Caco-2 (cell line): ENCODE measurements around the gene TENM3. TPM values are rescaled to one million over a fixed set of nuclear protein-coding genes. Genes with fewer than 3 reads are reported as not detected.

ENCODE experiments used
- BruUV-seq: library from RNA; stranded (reverse); fragments of 400-500 nt; replicated peaks from 2 replicates; lab custom pipeline; 2021; lab: Mats Ljungman, UMichigan
- CTCF ChIA-PET: fragments of 300-600 bp; sonication (Branson Sonifier 250); formaldehyde crosslinking; loops from one replicate; lab custom pipeline; 2022; ENCODE audit warnings: antibody characterized with exemption; lab: Charles Lee
- POLR2A ChIA-PET: fragments of 300-600 bp; sonication (Branson Sonifier 250); formaldehyde crosslinking; loops from one replicate; lab custom pipeline; 2022; ENCODE audit warnings: antibody characterized with exemption; lab: Charles Lee
- DNase-seq, 2 experiments: peaks; one replicate each; pipeline versions ENCODE4 v3.0.0 to v3.0.0-alpha.2; 2020 to 2022
- H3K27me3 ChIP-seq: replicated peaks from 2 replicates; pipeline ENCODE4 v1.6.0; 2011; ENCODE audit warnings: low read length; ENCODE audit not compliant: control insufficient read depth, insufficient read depth
- H3K36me3 ChIP-seq: 2 replicates; pipeline ENCODE4 v1.5.1; 2011; ENCODE audit warnings: low read length; ENCODE audit not compliant: control insufficient read depth, insufficient read depth
- H3K4me1 ChIP-seq: fragments of 250-450 bp; sonication (Bioruptor Pico); 2 replicates; pipeline ENCODE4 v1.5.1; 2020; ENCODE audit warnings: mild to moderate bottlenecking
- H3K4me3 ChIP-seq: 2 replicates; pipeline ENCODE4 v1.5.1; 2011; ENCODE audit warnings: low read depth, mild to moderate bottlenecking, control low read depth, low read length
- H3K9me3 ChIP-seq: fragments of 250-450 bp; sonication (Bioruptor Pico); 2 replicates; pipeline ENCODE4 v1.5.1; 2020; ENCODE audit warnings: mild to moderate bottlenecking, moderate library complexity
- H3K27ac Mint-ChIP-seq: one replicate; pipeline ENCODE4 v1.8.0; 2022; ENCODE audit warnings: mixed read lengths; ENCODE audit not compliant: unreplicated experiment
- H3K27me3 Mint-ChIP-seq: one replicate; pipeline ENCODE4 v1.8.0; 2022; ENCODE audit warnings: mixed read lengths; ENCODE audit not compliant: insufficient read depth, unreplicated experiment
- H3K36me3 Mint-ChIP-seq: one replicate; pipeline ENCODE4 v1.8.0; 2022; ENCODE audit warnings: mild to moderate bottlenecking, mixed read lengths; ENCODE audit not compliant: insufficient read depth, unreplicated experiment
- H3K4me1 Mint-ChIP-seq: one replicate; pipeline ENCODE4 v1.8.0; 2022; ENCODE audit warnings: low read depth, mixed read lengths; ENCODE audit not compliant: unreplicated experiment
- H3K4me3 Mint-ChIP-seq: one replicate; pipeline ENCODE4 v1.8.0; 2022; ENCODE audit warnings: mild to moderate bottlenecking, moderate library complexity, mixed read lengths; ENCODE audit not compliant: unreplicated experiment
- H3K9me3 Mint-ChIP-seq: one replicate; pipeline ENCODE4 v1.8.0; 2022; ENCODE audit warnings: mixed read lengths; ENCODE audit not compliant: unreplicated experiment
- CTCF ChIP-seq, 2 experiments: fragments of 200-600 bp in 1 of 2; IDR thresholded peaks; 1 replicate in 1 of 2; 2 replicates in 1 of 2; pipeline versions ENCODE4 v1.5.1 to v1.8.0; 2011 to 2022; ENCODE audit warnings: antibody characterized with exemption in 1 of 2, control low read depth in 1 of 2, inconsistent platforms in 1 of 2, low read depth in 1 of 2, low read length in 1 of 2, mild to moderate bottlenecking in 1 of 2, moderate library complexity in 1 of 2; ENCODE audit not compliant: insufficient read depth in 1 of 2, severe bottlenecking in 1 of 2, unreplicated experiment in 1 of 2
- intact Hi-C: fragments of 100-400 bp; cut with micrococcal nuclease; formaldehyde crosslinking; loops from one replicate; pipeline ENCODE4 v1.10.0; 2022; ENCODE audit not compliant: unreplicated experiment
- total RNA-seq: library from RNA; stranded (reverse); gene quantifications from 2 replicates; pipeline ENCODE4 v1.2.3, GENCODE V29; 2022

The TENM3 gene
- total RNA-seq, 1 experiment from 2014 or later = 94.7 TPM

- no peak overlapping the region for H3K4me3 Mint-ChIP-seq
- peaks cover 15% of the 10 kb centered on the region for H3K36me3 Mint-ChIP-seq
- H3K4me3 ChIP-seq = no peak overlapping the region
- H3K9me3 ChIP-seq = no peaks in the 10 kb centered on the region
- H3K27ac Mint-ChIP-seq = no peak overlapping the region
- no peaks in the 10 kb centered on the region for H3K4me1 Mint-ChIP-seq
- no peaks in the 10 kb centered on the region for H3K27me3 Mint-ChIP-seq
- CTCF ChIA-PET = no interaction called here
- no peak for DNase-seq
- H3K4me1 ChIP-seq = no peaks in the 10 kb centered on the region
- no peaks in the 10 kb centered on the region for H3K27me3 ChIP-seq
- no peak for TF ChIP-seq CTCF (IDR thresholded peaks at IDR 0.05; ENCODE audit: insufficient read depth in 1 of 2, low read depth in 1 of 2, low read length in 1 of 2, severe bottlenecking in 1 of 2, unreplicated experiment in 1 of 2)
- no peaks in the 10 kb centered on the region for H3K36me3 ChIP-seq
- BruUV-seq = no TSS peak
- no peaks in the 10 kb centered on the region for H3K9me3 Mint-ChIP-seq
- intact Hi-C loops = loop anchor here (5.0 kb wide), 1 partner anchor 167 kb away; no protein-coding TSS in a partner anchor
- POLR2A ChIA-PET = no interaction called here
Measured at GRCh38 chr4:182640491-182640890, 397.3 kb downstream of the TENM3 start.

DNA sequence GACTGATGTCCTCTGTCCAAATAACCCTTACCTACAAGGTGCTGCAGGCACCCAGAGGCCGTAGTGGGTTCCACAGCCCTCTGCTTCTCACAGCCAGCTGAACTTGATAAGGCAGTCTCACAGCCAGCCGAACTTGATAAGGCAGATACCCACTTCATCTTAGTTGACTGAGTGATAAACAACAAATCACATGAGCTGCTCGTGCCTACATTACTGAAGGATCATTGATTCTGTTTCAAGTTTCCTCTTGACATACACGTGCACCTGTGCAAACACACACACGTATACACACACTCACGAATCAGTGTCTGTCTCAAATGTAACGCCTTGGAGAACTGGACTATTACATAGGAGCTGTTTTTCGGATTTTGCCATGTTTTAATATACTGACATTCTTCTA, 397.7 kb downstream of the TENM3 start:
- H3K4me1 Mint-ChIP-seq = no peaks in the 10 kb centered on the region
- CTCF ChIA-PET = no interaction called here

DNA sequence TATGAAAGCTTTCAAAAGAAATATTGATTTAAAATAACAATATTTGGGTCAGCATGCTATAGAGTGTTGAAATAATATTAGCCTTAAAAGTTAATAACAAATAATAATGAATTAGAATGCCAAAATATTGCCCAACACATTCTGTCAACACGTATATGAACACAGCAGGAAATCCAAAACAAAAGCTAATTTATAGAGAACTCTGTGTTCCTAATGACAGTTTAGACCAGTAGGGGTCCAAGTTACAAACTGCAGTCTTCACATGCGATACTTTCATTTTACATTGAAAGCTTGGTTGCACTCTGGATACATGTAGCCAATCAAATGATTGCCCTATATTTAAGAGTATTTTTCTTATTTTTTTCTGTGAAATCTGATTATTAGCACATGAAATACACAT, 399.6 kb downstream of the TENM3 start:
- intact Hi-C loops = loop anchor here (5.0 kb wide), 1 partner anchor 164 kb away; no protein-coding TSS in a partner anchor
- Histone ChIP-seq H3K27me3 (no peaks in the 10 kb centered on the region), H3K4me3 (no peak overlapping the region), H3K36me3 (no peaks in the 10 kb centered on the region), H3K9me3 (no peaks in the 10 kb centered on the region), H3K4me1 (no peaks in the 10 kb centered on the region)
- ChIA-PET POLR2A (no interaction called here), CTCF (no interaction called here)
- Mint-ChIP-seq H3K36me3 (peaks cover 16% of the 10 kb centered on the region), H3K4me1 (no peaks in the 10 kb centered on the region), H3K9me3 (no peaks in the 10 kb centered on the region), H3K27ac (no peak overlapping the region), H3K27me3 (no peaks in the 10 kb centered on the region), H3K4me3 (no peak overlapping the region)
- TF ChIP-seq CTCF (IDR thresholded peaks at IDR 0.05; ENCODE audit: insufficient read depth in 1 of 2, low read depth in 1 of 2, low read length in 1 of 2, severe bottlenecking in 1 of 2, unreplicated experiment in 1 of 2) = no peak
- DNase-seq = no peak
- BruUV-seq = no TSS peak

More for the DNA sequence above, 397.7 kb downstream of the TENM3 start:
- no peaks in the 10 kb centered on the region for H3K36me3 ChIP-seq
- no TSS peak for BruUV-seq
- H3K27me3 Mint-ChIP-seq = no peaks in the 10 kb centered on the region
- no peaks in the 10 kb centered on the region for H3K9me3 ChIP-seq
- no peaks in the 10 kb centered on the region for H3K27me3 ChIP-seq
- no peaks in the 10 kb centered on the region for H3K4me1 ChIP-seq
- no peak for TF ChIP-seq CTCF (IDR thresholded peaks at IDR 0.05; ENCODE audit: insufficient read depth in 1 of 2, low read depth in 1 of 2, low read length in 1 of 2, severe bottlenecking in 1 of 2, unreplicated experiment in 1 of 2)
- peaks cover 16% of the 10 kb centered on the region for H3K36me3 Mint-ChIP-seq
- no peak overlapping the region for H3K4me3 Mint-ChIP-seq
- no peaks in the 10 kb centered on the region for H3K9me3 Mint-ChIP-seq
- no peak overlapping the region for H3K4me3 ChIP-seq
- POLR2A ChIA-PET = no interaction called here
- intact Hi-C loops = loop anchor here (5.0 kb wide), 1 partner anchor 166 kb away; no protein-coding TSS in a partner anchor
- DNase-seq = no peak
- no peak overlapping the region for H3K27ac Mint-ChIP-seq
